Muscle of leg (tissue), 16 donors: ENCODE data around the gene ZSCAN29. TPM values are rescaled to one million over a fixed set of nuclear protein-coding genes. Genes with fewer than 3 reads are reported as not detected.

ENCODE experiments used
- DNase-seq: peaks from one replicate; pipeline ENCODE4 v3.0.0; 2013
- H3K27ac ChIP-seq: one replicate; pipeline ENCODE4 v1.5.1; 2013; ENCODE audit warnings: mild to moderate bottlenecking, low read length, control low read depth
- H3K27me3 ChIP-seq: one replicate; pipeline ENCODE4 v1.6.1; 2013; ENCODE audit warnings: low read length; ENCODE audit not compliant: control insufficient read depth, insufficient read depth
- H3K36me3 ChIP-seq: one replicate; pipeline ENCODE4 v1.6.1; 2013; ENCODE audit warnings: low read length; ENCODE audit not compliant: control insufficient read depth, insufficient read depth
- H3K4me1 ChIP-seq: one replicate; pipeline ENCODE4 v1.6.1; 2013; ENCODE audit warnings: low read length; ENCODE audit not compliant: control insufficient read depth, insufficient read depth
- H3K4me3 ChIP-seq: one replicate; pipeline ENCODE4 v1.5.1; 2013; ENCODE audit warnings: low read length, control low read depth
- H3K9me3 ChIP-seq: replicated peaks from 2 replicates; pipeline ENCODE4 v1.6.1; 2013; ENCODE audit warnings: low read depth, low read length; ENCODE audit not compliant: control insufficient read depth
- WGBS: methylation state at CpG from one replicate; pipeline ENCODE4 v1.1.5; 2013; ENCODE audit warnings: missing lambda C conversion rate; ENCODE audit not compliant: insufficient coverage; 5-methylcytosine and 5-hydroxymethylcytosine counted together
- long read RNA-seq, 11 donors: transcript quantifications; one replicate each; lab custom pipeline, GENCODE V29; 2026
- polyA plus RNA-seq, 8 donors: library from polyadenylated mRNA; unstranded; fragments of 120-200 nt; gene quantifications; one replicate each; pipeline versions ENCODE4 v1.2.1 to v1.2.3, GENCODE V29; 2013; ENCODE audit warnings: inconsistent platforms in 1 of 8, low replicate concordance in 1 of 8; ENCODE audit not compliant: insufficient read length in 8 of 8, insufficient read depth in 1 of 8
- total RNA-seq: library from RNA; stranded (reverse); fragments of 120-200 nt; gene quantifications from one replicate; pipeline ENCODE4 v1.2.4, GENCODE V29; 2013

Gene ZSCAN29
- total RNA-seq (18.8 TPM), polyA plus RNA-seq (10 to 100 TPM; 10.4 to 18.7 (median 14.5) TPM)
- long read RNA-seq, donor 1 = 0 reads
- long read RNA-seq, donor 2 = 0 reads
- long read RNA-seq, donor 3, full-length matches to known transcripts = 1 of 1 reads
- long read RNA-seq, donor 3, partial matches to known transcripts = 0 of 1 reads
- long read RNA-seq, donor 3, other reads (novel, unspliced or antisense) = 0 of 1 reads
- long read RNA-seq, donor 4 = 0 reads
- long read RNA-seq, donor 5 = 0 reads
- long read RNA-seq, donor 6 = 0 reads
- long read RNA-seq, donor 7 = 0 reads
- long read RNA-seq, donor 8 = 0 reads
- long read RNA-seq, donor 9 = 0 reads
- long read RNA-seq, donor 10 = 0 reads
- long read RNA-seq, donor 11 = 0 reads

GRCh38 chr15:43370975-43371974, at the start of gene ZSCAN29, which contains the start of gene TUBGCP4:
Gene ZSCAN29 (minus strand): TSS chr15:43371043. CDS start chr15:43369913, 1,130 bp downstream.
Gene TUBGCP4 (plus strand): TSS chr15:43371101. CDS start chr15:43371355, 254 bp downstream.
- Histone ChIP-seq H3K4me1 (peaks cover 20% of the 10 kb centered on the region), H3K27ac (peak within 1 kb of the TSS; percentile 66), H3K4me3 (peak within 1 kb of the TSS; percentile 91), H3K27me3 (no peaks in the 10 kb centered on the region), H3K36me3 (peaks cover 17% of the 10 kb centered on the region), H3K9me3 (peaks cover 2% of the 10 kb centered on the region)
- DNase-seq = peak; percentile 90
- 0% methylated on average over 51 of the region's 66 CpGs for WGBS

GRCh38 chr15:43420435-43420834, 49.6 kb upstream of the ZSCAN29 start:
- H3K36me3 ChIP-seq = peaks cover 54% of the 10 kb centered on the region
- 86% methylated on average over 6 of the region's 10 CpGs for WGBS
- DNase-seq = no peak

GRCh38 chr15:43414196-43414595, 43.4 kb upstream of the ZSCAN29 start:
- H3K4me3 ChIP-seq = no peak overlapping the region
- H3K27me3 ChIP-seq = no peaks in the 10 kb centered on the region
- no peak for DNase-seq
- no peaks in the 10 kb centered on the region for H3K9me3 ChIP-seq
- H3K4me1 ChIP-seq = no peaks in the 10 kb centered on the region
- peaks cover 60% of the 10 kb centered on the region for H3K36me3 ChIP-seq
- H3K27ac ChIP-seq = no peak overlapping the region

More at GRCh38 chr15:43420435-43420834, 49.6 kb upstream of the ZSCAN29 start:
- Histone ChIP-seq H3K9me3 (no peaks in the 10 kb centered on the region), H3K27ac (no peak overlapping the region), H3K4me1 (no peaks in the 10 kb centered on the region), H3K27me3 (no peaks in the 10 kb centered on the region), H3K4me3 (no peak overlapping the region)

DNA sequence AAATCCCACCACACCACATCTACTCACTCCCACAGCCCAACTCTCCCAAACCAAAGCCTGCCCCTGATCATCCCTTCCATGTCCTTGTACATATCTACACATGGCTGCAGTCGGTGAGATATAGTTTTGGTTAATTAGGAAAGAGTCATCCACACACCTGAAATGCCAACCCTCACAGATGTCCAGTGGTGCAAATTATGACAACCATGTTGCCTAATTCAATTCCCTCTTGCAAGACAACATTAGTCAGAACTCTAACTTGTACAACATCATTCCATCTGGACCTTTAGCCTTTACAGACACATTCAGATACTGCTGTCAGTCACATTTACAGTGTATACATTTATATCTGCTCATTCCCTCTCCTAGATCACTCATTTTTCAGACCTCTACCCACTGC, 41.3 kb upstream of the ZSCAN29 start:
- Histone ChIP-seq H3K36me3 (peaks cover 67% of the 10 kb centered on the region), H3K4me3 (no peak overlapping the region), H3K4me1 (no peaks in the 10 kb centered on the region), H3K9me3 (no peaks in the 10 kb centered on the region), H3K27ac (no peak overlapping the region), H3K27me3 (no peaks in the 10 kb centered on the region)
- WGBS = no CpG with 5 or more reads among the region's 1 CpG
- DNase-seq = no peak

DNA sequence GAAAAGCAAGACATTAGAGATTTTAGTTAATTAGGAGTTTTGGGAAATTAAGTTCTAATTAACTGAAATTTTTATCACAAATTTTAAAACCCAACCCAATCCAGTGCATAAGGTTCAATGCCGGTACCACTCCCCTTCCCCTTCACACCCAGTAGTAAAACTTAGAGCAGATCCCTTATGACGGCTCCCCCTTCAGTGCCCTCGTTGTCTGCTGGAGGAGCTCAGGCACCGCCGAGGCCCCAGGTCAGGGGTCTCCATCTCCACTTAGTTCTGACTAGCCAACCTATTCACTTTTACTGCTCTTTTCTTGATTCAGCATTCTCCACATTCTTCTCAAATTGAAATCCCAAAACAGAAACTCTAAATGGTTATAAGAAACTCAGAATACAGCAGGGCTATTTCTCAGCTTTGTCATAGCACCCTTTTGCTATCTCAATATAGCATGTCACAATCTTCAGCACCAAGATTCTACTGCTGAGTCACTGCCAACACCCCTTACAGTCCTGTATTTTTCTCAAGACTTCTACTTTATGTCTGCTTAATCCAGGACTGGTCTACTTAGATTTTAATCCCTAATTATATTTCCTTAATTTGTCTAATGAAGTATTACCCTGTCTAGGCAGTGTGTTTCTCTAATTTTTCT, 39.9 kb upstream of the ZSCAN29 start:
- Histone ChIP-seq H3K27me3 (no peaks in the 10 kb centered on the region), H3K27ac (no peak overlapping the region), H3K36me3 (peaks cover 71% of the 10 kb centered on the region), H3K4me1 (no peaks in the 10 kb centered on the region), H3K4me3 (no peak overlapping the region), H3K9me3 (no peaks in the 10 kb centered on the region)
- DNase-seq = no peak
- 83% methylated on average over 5 of the region's 5 CpGs for WGBS

DNA sequence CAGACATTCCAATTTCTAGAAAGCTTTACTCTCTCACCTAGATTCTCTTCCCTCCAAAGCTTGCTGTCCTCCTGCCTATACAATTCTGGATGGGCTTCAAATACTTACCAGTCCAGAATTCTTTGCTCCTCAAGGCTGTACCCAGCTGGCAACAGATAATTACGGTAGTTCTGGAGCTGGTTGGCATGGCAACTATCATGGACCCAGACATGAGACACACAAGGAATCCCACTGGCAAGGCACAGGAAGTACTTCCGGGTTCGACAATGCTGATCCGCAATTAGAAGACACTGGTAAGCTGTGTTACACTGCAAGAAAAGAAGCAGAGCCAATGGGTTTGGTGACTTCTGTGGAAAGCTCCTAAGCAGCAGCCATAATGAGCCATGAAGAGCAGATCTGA, 37.9 kb upstream of the ZSCAN29 start:
- DNase-seq = no peak
- Histone ChIP-seq H3K27ac (no peak overlapping the region), H3K4me1 (no peaks in the 10 kb centered on the region), H3K9me3 (no peaks in the 10 kb centered on the region), H3K36me3 (peaks cover 64% of the 10 kb centered on the region), H3K27me3 (no peaks in the 10 kb centered on the region), H3K4me3 (no peak overlapping the region)
- WGBS = 83% methylated on average over 4 of the region's 4 CpGs

GRCh38 chr15:43406808-43407207, 36.0 kb upstream of the ZSCAN29 start:
- peaks cover 60% of the 10 kb centered on the region for H3K36me3 ChIP-seq
- no peak for DNase-seq
- H3K4me3 ChIP-seq = no peak overlapping the region
- H3K4me1 ChIP-seq = no peaks in the 10 kb centered on the region
- whole genome bisulfite sequencing = no CpG with 5 or more reads among the region's 2 CpGs
- H3K9me3 ChIP-seq = no peaks in the 10 kb centered on the region
- H3K27ac ChIP-seq = no peak overlapping the region
- no peaks in the 10 kb centered on the region for H3K27me3 ChIP-seq

DNA sequence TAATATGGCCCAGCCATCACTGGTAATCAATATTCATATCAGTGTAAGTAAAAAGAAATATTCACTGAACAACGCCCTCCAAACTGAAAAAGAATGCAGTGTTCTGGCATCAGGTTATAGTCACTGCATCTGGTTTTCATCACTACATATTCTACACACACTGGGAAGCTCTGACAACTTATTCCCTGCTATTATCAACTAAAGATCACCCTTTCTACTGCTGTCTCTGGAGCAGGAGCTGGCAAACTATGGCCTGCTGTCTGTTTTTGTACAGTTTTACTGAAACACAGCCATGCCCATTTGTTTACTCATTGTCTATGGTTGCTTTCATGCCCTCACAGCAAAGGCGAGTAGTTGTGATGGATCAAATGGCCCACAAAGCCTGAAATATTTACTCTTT, 35.3 kb upstream of the ZSCAN29 start:
- H3K36me3 ChIP-seq = peaks cover 63% of the 10 kb centered on the region
- no peak overlapping the region for H3K4me3 ChIP-seq
- 80% methylated on average over 1 of the region's 2 CpGs for WGBS
- H3K27ac ChIP-seq = no peak overlapping the region
- H3K9me3 ChIP-seq = no peaks in the 10 kb centered on the region
- DNase-seq = peak; percentile 17
- H3K27me3 ChIP-seq = no peaks in the 10 kb centered on the region
- H3K4me1 ChIP-seq = no peaks in the 10 kb centered on the region

DNA sequence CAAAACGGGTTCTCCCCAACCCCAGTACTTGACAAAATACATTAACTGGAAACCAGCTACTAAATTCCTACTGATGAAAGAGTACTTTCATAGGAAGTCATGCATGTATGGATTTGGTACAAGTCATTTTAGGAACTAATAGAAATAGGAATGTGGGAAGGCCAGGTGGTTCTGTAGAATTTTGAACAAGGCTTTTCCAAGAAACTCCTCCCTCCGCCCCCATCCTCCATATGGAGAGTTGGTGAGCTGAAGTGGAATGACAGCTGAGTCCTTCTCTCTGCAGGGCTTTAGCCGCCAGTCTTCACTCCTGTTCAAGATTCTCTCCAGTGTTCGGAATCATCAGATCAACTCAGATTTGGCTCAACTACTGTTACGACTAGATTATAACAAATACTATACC, 33.3 kb upstream of the ZSCAN29 start:
- Histone ChIP-seq H3K9me3 (no peaks in the 10 kb centered on the region), H3K4me3 (no peak overlapping the region), H3K36me3 (peaks cover 67% of the 10 kb centered on the region), H3K27ac (no peak overlapping the region), H3K27me3 (no peaks in the 10 kb centered on the region), H3K4me1 (no peaks in the 10 kb centered on the region)
- no CpG with 5 or more reads among the region's 5 CpGs for WGBS
- DNase-seq = no peak
